ENCODE measurements around the gene TPRKB. TPM values are rescaled to one million over a fixed set of nuclear protein-coding genes. Genes with fewer than 3 reads are reported as not detected.

The TPRKB gene
- total and polyA plus RNA-seq, 8 donors, result 15.3 to 79.1 (median 71.8) TPM

GRCh38 chr2:73746015-73746876, 9.1 kb upstream of the TPRKB start:
- DNase-seq (no peak), ATAC-seq (no peak)
- no peak overlapping the region for H3K4me3 ChIP-seq
- H3K27ac ChIP-seq, result peak overlapping the region in 1 of 2 donors; percentile 7
- TF ChIP-seq, protein P1, sequence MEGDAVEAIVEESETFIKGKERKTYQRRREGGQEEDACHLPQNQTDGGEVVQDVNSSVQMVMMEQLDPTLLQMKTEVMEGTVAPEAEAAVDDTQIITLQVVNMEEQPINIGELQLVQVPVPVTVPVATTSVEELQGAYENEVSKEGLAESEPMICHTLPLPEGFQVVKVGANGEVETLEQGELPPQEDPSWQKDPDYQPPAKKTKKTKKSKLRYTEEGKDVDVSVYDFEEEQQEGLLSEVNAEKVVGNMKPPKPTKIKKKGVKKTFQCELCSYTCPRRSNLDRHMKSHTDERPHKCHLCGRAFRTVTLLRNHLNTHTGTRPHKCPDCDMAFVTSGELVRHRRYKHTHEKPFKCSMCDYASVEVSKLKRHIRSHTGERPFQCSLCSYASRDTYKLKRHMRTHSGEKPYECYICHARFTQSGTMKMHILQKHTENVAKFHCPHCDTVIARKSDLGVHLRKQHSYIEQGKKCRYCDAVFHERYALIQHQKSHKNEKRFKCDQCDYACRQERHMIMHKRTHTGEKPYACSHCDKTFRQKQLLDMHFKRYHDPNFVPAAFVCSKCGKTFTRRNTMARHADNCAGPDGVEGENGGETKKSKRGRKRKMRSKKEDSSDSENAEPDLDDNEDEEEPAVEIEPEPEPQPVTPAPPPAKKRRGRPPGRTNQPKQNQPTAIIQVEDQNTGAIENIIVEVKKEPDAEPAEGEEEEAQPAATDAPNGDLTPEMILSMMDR (IDR thresholded peaks at IDR 0.05), result no peak
- H3K36me3 ChIP-seq, result peaks cover 0 to 47% of the 10 kb centered on the region in 2 donors
- intact Hi-C loops (cut with DNase I), result no loop called here
- H3K9me3 ChIP-seq, result no peaks in the 10 kb centered on the region
- no peaks in the 10 kb centered on the region for H3K4me1 ChIP-seq
- H3K27me3 ChIP-seq, result no peaks in the 10 kb centered on the region

DNA sequence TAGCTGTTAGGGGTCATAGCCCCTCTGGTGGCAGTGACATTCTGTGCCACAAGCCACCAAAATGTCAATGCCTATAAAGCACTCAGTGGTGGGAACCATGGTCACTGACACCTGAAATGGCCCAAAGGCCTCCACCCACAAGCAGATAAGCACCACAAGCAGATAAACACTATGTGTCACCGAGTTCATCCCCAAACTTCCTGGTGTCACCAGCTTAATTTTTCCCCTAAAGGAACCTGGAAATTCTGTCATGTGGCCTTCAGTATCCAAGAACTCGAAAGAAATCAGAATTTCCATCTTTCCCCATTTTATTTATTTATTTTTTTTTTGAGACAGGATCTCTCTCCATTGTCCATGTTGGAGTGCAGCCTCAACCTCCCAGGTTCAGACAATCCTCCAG, 3.6 kb upstream of the TPRKB start:
- no peak overlapping the region for H3K27ac ChIP-seq
- no peak overlapping the region for H3K4me3 ChIP-seq
- H3K9me3 ChIP-seq, result no peaks in the 10 kb centered on the region
- no peak for ATAC-seq
- DNase-seq, result no peak
- TF ChIP-seq, protein P1 (IDR thresholded peaks at IDR 0.05), result no peak
- H3K27me3 ChIP-seq, result no peaks in the 10 kb centered on the region
- peaks cover 9 to 11% of the 10 kb centered on the region in 2 donors for H3K4me1 ChIP-seq
- H3K36me3 ChIP-seq, result peaks cover 0 to 17% of the 10 kb centered on the region in 2 donors
- intact Hi-C loops (cut with DNase I), result no loop called here

DNA sequence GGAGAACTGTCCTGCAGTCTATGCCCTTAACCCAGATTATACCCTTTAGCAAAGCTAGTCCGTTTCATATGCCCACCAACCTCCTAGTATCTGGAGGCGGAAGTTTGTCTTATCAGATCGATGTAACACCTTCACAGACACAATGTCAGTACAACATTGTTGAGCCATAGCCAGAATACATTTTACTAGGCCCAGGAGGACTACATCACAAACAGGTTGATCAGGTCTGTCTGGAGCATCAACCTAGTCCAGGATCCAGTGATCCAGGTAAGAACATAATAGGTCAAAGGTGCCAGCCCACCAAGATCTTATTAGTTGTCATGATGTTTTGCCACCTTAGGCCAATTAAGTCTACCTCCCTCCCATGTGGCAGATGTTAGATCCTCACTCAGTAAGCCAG, 2.0 kb upstream of the TPRKB start:
- no peaks in the 10 kb centered on the region for H3K27me3 ChIP-seq
- DNase-seq (no peak), ATAC-seq (no peak)
- H3K9me3 ChIP-seq, result no peaks in the 10 kb centered on the region
- intact Hi-C loops (cut with DNase I), result no loop called here
- peaks cover 10 to 12% of the 10 kb centered on the region in 2 donors for H3K4me1 ChIP-seq
- H3K27ac ChIP-seq, result no peak overlapping the region
- H3K4me3 ChIP-seq, result no peak overlapping the region
- H3K36me3 ChIP-seq, result peaks cover 0 to 15% of the 10 kb centered on the region in 2 donors
- TF ChIP-seq, protein P1 (IDR thresholded peaks at IDR 0.05), result no peak

DNA sequence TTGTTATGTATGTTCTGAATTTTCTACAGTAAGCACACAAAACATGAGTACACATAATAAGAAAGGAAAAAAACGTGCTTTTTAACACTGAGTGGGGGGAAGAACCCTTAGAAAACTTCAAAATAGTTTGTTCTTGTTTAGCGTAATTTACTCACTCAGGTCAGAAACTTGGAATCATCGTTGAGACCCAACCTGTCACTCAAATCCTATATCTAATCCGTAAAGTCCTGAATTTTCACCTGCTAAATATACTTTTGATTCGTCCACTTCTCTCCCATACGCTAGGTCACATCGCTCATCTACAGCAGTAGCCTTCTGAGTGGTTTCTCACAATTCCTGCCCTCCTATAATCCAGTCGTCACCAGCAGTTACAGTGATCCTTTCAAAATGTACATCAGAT, 767 bp downstream of the TPRKB start:
- Histone ChIP-seq H3K4me1 (peaks cover 10 to 12% of the 10 kb centered on the region in 2 donors), H3K36me3 (peaks cover 0 to 33% of the 10 kb centered on the region in 2 donors), H3K27me3 (no peaks in the 10 kb centered on the region), H3K9me3 (no peaks in the 10 kb centered on the region), H3K4me3 (peak overlapping the region; percentile 48 to 83), H3K27ac (peak overlapping the region; percentile 65 to 86)
- DNase-seq (no peak), ATAC-seq (no peak)
- intact Hi-C loops (cut with DNase I), result no loop called here
- TF ChIP-seq, protein P1 (IDR thresholded peaks at IDR 0.05), result no peak

DNA sequence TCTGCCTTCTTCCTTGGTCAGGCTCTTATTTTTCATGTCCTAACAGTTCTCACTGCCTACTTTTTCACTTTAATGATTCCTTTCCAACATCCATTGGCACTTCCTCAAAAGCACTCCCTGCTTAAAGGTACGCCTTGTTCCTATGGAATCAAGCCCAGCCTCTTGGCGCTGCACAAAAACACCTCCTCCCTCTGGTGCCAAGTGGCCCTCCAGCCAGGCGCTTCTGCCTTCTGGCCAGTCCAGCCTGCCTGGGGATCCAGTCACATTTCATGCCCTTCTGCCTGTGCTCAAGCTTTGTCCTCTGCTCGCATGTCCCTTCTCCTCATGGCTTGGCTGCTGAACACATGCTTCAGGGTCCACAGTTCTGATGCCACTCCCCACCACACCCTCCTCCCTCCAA, 6.3 kb downstream of the TPRKB start:
- ATAC-seq, result no peak
- Histone ChIP-seq H3K27ac (no peak overlapping the region), H3K27me3 (no peaks in the 10 kb centered on the region), H3K36me3 (peaks cover 0 to 69% of the 10 kb centered on the region in 2 donors), H3K9me3 (no peaks in the 10 kb centered on the region), H3K4me1 (peaks cover 1 to 2% of the 10 kb centered on the region in 2 donors), H3K4me3 (no peak overlapping the region)
- TF ChIP-seq, protein P1 (IDR thresholded peaks at IDR 0.05), result no peak
- DNase-seq, result no peak
- intact Hi-C loops (cut with DNase I), result no loop called here
